ENCODE data around the gene RNASE13.

Gene RNASE13

GRCh38 chr14:21001218-21001617 is 33.4 kb downstream of the RNASE13 start:
- Histone ChIP-seq H3K27me3 (no peaks in the 10 kb centered on the region), H3K4me3 (ENCODE audit: low read depth, low read length) (no peak overlapping the region), H3K9me3 (no peaks in the 10 kb centered on the region), H3K36me3 (peaks cover 3% of the 10 kb centered on the region), H3K4me1 (peaks cover 11% of the 10 kb centered on the region)
- DNase-seq, result no peak
- no peak for TF ChIP-seq CTCF (IDR thresholded peaks at IDR 0.05; ENCODE audit: low read depth, low read length)

- no peak for DNase-seq
- Histone ChIP-seq H3K9me3 (no peaks in the 10 kb centered on the region), H3K36me3 (peaks cover 18% of the 10 kb centered on the region), H3K4me1 (peaks cover 11% of the 10 kb centered on the region), H3K27me3 (no peaks in the 10 kb centered on the region), H3K4me3 (ENCODE audit: low read depth, low read length) (no peak overlapping the region)
- TF ChIP-seq CTCF (IDR thresholded peaks at IDR 0.05; ENCODE audit: low read depth, low read length), result no peak
Observed at GRCh38 chr14:20999591-20999990, 35.0 kb downstream of the RNASE13 start.

- DNase-seq, result peak; percentile 53
- Histone ChIP-seq H3K9me3 (no peaks in the 10 kb centered on the region), H3K27me3 (no peaks in the 10 kb centered on the region), H3K4me1 (peaks cover 11% of the 10 kb centered on the region), H3K4me3 (ENCODE audit: low read depth, low read length) (no peak within 1 kb of the TSS), H3K36me3 (peaks cover 22% of the 10 kb centered on the region)
- no peak for TF ChIP-seq CTCF (IDR thresholded peaks at IDR 0.05; ENCODE audit: low read depth, low read length)
Observed at GRCh38 chr14:20998674-20999366, 35.8 kb downstream of the RNASE13 start, which contains the start of gene SLC39A2. TSS of gene SLC39A2 (plus strand) at chr14:20999293. CDS start at chr14:20999447, 154 bp downstream.

GRCh38 chr14:20998139-20998538 is 36.5 kb downstream of the RNASE13 start:
- TF ChIP-seq CTCF (IDR thresholded peaks at IDR 0.05; ENCODE audit: low read depth, low read length), result no peak
- peaks cover 11% of the 10 kb centered on the region for H3K4me1 ChIP-seq
- H3K9me3 ChIP-seq, result no peaks in the 10 kb centered on the region
- H3K27me3 ChIP-seq, result no peaks in the 10 kb centered on the region
- no peak overlapping the region for H3K4me3 ChIP-seq (ENCODE audit: low read depth, low read length)
- peaks cover 24% of the 10 kb centered on the region for H3K36me3 ChIP-seq
- DNase-seq, result no peak

GRCh38 chr14:20997564-20997963 is 37.0 kb downstream of the RNASE13 start:
- no peaks in the 10 kb centered on the region for H3K27me3 ChIP-seq
- peaks cover 5% of the 10 kb centered on the region for H3K4me1 ChIP-seq
- TF ChIP-seq CTCF (IDR thresholded peaks at IDR 0.05; ENCODE audit: low read depth, low read length), result no peak
- no peak for DNase-seq
- no peak overlapping the region for H3K4me3 ChIP-seq (ENCODE audit: low read depth, low read length)
- peaks cover 30% of the 10 kb centered on the region for H3K36me3 ChIP-seq
- H3K9me3 ChIP-seq, result no peaks in the 10 kb centered on the region

GRCh38 chr14:20997115-20997514 is 37.5 kb downstream of the RNASE13 start:
- Histone ChIP-seq H3K4me1 (peaks cover 5% of the 10 kb centered on the region), H3K27me3 (no peaks in the 10 kb centered on the region), H3K4me3 (ENCODE audit: low read depth, low read length) (no peak overlapping the region), H3K36me3 (peaks cover 34% of the 10 kb centered on the region), H3K9me3 (no peaks in the 10 kb centered on the region)
- no peak for TF ChIP-seq CTCF (IDR thresholded peaks at IDR 0.05; ENCODE audit: low read depth, low read length)
- no peak for DNase-seq
